ENCODE data around the gene CDC14B. TPM values are rescaled to one million over a fixed set of nuclear protein-coding genes. Genes with fewer than 3 reads are reported as not detected.

Gene CDC14B
- total RNA-seq, 1 experiment from 2014 or later, result 57.1 TPM

DNA sequence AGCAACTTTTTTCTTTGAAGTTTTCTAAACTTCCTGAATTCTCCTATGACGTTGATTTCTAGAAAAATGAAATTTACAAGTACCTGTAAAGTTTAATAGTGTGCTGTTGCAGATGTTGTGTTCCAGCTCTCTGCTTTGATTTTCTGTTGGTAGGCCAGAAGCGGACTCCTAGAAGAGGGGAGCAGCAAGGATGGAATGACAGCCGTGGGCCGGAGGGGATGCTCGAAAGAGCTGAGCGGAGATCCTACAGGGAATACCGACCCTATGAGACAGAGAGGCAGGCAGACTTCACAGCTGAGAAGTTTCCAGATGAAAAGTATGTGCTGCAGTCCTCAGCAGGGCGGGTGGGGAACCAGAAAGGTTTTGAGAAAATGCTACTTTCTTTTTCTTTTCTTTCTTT lies 161.4 kb downstream of the CDC14B start:
- Mint-ChIP-seq H3K36me3 (peaks cover 6% of the 10 kb centered on the region), H3K9me3 (no peaks in the 10 kb centered on the region), H3K4me1 (peaks cover 36% of the 10 kb centered on the region), H3K27ac (peak overlapping the region; percentile 55; the same call in 1 of the 2 replicates), H3K4me3 (no peak overlapping the region), H3K27me3 (ENCODE audit: low read depth) (no peaks in the 10 kb centered on the region)
- TF ChIP-seq GTF2I (CRISPR knock-in tag; conservative IDR thresholded peaks at IDR 0.05) (no peak), KAT7 (CRISPR knock-in tag; IDR thresholded peaks at IDR 0.05; ENCODE audit: borderline replicate concordance) (no peak), TEAD1 (CRISPR knock-in tag; IDR thresholded peaks at IDR 0.05) (no peak), RORB (CRISPR knock-in tag; IDR thresholded peaks at IDR 0.05) (no peak), PRRX2 (CRISPR knock-in tag; IDR thresholded peaks at IDR 0.05) (no peak)
- ChIA-PET CTCF (interaction anchor here (0.7 to 1.5 kb wide), 3 partner anchors 16 to 211 kb away, joined by 3 to 5 read pairs (median 3); no protein-coding TSS in a partner anchor), POLR2A (interaction anchor here (0.7 kb wide), 1 partner anchor 147 kb away, joined by 9 read pairs; no protein-coding TSS in a partner anchor)
- ATAC-seq, result no peak
- no peak for DNase-seq (ENCODE audit: low spot score)

DNA sequence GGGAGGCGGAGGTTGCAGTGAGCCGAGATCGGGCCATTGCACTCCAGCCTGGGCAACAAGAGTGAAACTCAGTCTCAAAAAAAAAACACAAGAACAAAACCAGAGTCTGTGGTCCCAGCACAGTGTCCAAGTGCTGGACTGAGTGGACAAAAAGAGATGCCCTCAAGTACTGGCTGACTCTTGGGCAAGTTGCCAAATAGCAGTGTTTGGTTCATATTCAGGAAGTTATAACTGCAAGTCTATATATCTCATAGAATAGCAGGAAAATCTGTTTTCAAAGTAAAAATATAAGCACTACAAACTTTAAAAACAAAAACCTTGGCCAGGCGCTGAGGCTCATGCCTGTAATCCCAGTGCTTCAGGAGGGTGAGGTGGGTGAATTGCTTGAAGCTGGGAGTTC lies 162.4 kb downstream of the CDC14B start:
- DNase-seq (ENCODE audit: low spot score), result no peak
- Mint-ChIP-seq H3K27ac (no peak overlapping the region), H3K4me1 (peaks cover 33% of the 10 kb centered on the region), H3K36me3 (peaks cover 6% of the 10 kb centered on the region), H3K4me3 (no peak overlapping the region), H3K27me3 (ENCODE audit: low read depth) (peaks cover 3% of the 10 kb centered on the region), H3K9me3 (no peaks in the 10 kb centered on the region)
- ChIA-PET CTCF (interaction anchor here (1.0 to 1.4 kb wide), 2 partner anchors 15 kb away, joined by 3 to 5 read pairs; no protein-coding TSS in a partner anchor), POLR2A (no interaction called here)
- ATAC-seq, result no peak
- TF ChIP-seq EMX1 (CRISPR knock-in tag; IDR thresholded peaks at IDR 0.05) (no peak), TCF7 (CRISPR knock-in tag; IDR thresholded peaks at IDR 0.05; ENCODE audit: low read depth) (no peak), RORB (CRISPR knock-in tag; IDR thresholded peaks at IDR 0.05) (no peak), NFATC4 (CRISPR knock-in tag; IDR thresholded peaks at IDR 0.05) (no peak), ZBTB21 (CRISPR knock-in tag; IDR thresholded peaks at IDR 0.05; ENCODE audit: borderline replicate concordance) (no peak), GRHL2 (CRISPR knock-in tag; IDR thresholded peaks at IDR 0.05; ENCODE audit: insufficient replicate concordance, severe bottlenecking) (no peak), FOXJ3 (CRISPR knock-in tag; IDR thresholded peaks at IDR 0.05; ENCODE audit: borderline replicate concordance) (no peak), ZNF396 (CRISPR knock-in tag; IDR thresholded peaks at IDR 0.05; ENCODE audit: borderline replicate concordance) (no peak), PRRX2 (CRISPR knock-in tag; IDR thresholded peaks at IDR 0.05) (no peak)
- TF ChIP-seq, protein P1, sequence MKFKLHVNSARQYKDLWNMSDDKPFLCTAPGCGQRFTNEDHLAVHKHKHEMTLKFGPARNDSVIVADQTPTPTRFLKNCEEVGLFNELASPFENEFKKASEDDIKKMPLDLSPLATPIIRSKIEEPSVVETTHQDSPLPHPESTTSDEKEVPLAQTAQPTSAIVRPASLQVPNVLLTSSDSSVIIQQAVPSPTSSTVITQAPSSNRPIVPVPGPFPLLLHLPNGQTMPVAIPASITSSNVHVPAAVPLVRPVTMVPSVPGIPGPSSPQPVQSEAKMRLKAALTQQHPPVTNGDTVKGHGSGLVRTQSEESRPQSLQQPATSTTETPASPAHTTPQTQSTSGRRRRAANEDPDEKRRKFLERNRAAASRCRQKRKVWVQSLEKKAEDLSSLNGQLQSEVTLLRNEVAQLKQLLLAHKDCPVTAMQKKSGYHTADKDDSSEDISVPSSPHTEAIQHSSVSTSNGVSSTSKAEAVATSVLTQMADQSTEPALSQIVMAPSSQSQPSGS (CRISPR knock-in tag; IDR thresholded peaks at IDR 0.05; ENCODE audit: borderline replicate concordance, low read depth), result no peak
- TF ChIP-seq, protein P2, sequence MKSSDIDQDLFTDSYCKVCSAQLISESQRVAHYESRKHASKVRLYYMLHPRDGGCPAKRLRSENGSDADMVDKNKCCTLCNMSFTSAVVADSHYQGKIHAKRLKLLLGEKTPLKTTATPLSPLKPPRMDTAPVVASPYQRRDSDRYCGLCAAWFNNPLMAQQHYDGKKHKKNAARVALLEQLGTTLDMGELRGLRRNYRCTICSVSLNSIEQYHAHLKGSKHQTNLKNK (CRISPR knock-in tag; IDR thresholded peaks at IDR 0.05), result no peak
- TF ChIP-seq, protein P3, sequence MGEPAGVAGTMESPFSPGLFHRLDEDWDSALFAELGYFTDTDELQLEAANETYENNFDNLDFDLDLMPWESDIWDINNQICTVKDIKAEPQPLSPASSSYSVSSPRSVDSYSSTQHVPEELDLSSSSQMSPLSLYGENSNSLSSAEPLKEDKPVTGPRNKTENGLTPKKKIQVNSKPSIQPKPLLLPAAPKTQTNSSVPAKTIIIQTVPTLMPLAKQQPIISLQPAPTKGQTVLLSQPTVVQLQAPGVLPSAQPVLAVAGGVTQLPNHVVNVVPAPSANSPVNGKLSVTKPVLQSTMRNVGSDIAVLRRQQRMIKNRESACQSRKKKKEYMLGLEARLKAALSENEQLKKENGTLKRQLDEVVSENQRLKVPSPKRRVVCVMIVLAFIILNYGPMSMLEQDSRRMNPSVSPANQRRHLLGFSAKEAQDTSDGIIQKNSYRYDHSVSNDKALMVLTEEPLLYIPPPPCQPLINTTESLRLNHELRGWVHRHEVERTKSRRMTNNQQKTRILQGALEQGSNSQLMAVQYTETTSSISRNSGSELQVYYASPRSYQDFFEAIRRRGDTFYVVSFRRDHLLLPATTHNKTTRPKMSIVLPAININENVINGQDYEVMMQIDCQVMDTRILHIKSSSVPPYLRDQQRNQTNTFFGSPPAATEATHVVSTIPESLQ (CRISPR knock-in tag; IDR thresholded peaks at IDR 0.05), result no peak

DNA sequence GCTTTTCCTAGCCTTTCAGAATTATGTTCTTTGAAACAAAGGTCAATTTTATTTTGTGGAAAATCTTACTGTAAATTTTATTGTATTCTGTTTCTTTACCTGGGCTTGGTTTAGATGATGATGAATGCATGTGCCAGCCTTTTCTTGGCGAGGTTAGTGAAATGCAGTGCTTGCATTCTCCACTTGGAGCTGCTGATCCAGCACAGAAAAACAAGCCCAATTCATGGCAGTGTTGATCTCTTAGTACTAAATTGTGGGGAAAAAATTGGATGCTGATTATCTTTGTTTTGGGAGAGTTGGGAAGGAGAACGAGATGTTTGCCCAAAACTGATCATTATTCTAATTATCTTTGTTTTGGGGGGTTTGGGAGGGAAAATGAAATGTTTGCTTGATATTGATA lies 166.0 kb downstream of the CDC14B start:
- H3K27ac Mint-ChIP-seq, result peak overlapping the region; percentile 59; the same call in 1 of the 2 replicates
- DNase-seq (ENCODE audit: low spot score), result no peak
- TF ChIP-seq, protein P4, sequence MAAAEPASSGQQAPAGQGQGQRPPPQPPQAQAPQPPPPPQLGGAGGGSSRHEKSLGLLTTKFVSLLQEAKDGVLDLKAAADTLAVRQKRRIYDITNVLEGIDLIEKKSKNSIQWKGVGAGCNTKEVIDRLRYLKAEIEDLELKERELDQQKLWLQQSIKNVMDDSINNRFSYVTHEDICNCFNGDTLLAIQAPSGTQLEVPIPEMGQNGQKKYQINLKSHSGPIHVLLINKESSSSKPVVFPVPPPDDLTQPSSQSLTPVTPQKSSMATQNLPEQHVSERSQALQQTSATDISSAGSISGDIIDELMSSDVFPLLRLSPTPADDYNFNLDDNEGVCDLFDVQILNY (CRISPR knock-in tag; IDR thresholded peaks at IDR 0.05), result no peak
- TF ChIP-seq RORB (CRISPR knock-in tag; IDR thresholded peaks at IDR 0.05) (no peak), SOX15 (CRISPR knock-in tag; IDR thresholded peaks at IDR 0.05) (no peak), FOXJ3 (CRISPR knock-in tag; IDR thresholded peaks at IDR 0.05; ENCODE audit: borderline replicate concordance) (no peak), FOXK1 (CRISPR knock-in tag; IDR thresholded peaks at IDR 0.05) (no peak)
- TF ChIP-seq, protein P5, sequence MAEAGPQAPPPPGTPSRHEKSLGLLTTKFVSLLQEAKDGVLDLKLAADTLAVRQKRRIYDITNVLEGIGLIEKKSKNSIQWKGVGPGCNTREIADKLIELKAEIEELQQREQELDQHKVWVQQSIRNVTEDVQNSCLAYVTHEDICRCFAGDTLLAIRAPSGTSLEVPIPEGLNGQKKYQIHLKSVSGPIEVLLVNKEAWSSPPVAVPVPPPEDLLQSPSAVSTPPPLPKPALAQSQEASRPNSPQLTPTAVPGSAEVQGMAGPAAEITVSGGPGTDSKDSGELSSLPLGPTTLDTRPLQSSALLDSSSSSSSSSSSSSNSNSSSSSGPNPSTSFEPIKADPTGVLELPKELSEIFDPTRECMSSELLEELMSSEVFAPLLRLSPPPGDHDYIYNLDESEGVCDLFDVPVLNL (CRISPR knock-in tag; IDR thresholded peaks at IDR 0.05; ENCODE audit: borderline replicate concordance, low read depth), result no peak
- TF ChIP-seq, protein P6, sequence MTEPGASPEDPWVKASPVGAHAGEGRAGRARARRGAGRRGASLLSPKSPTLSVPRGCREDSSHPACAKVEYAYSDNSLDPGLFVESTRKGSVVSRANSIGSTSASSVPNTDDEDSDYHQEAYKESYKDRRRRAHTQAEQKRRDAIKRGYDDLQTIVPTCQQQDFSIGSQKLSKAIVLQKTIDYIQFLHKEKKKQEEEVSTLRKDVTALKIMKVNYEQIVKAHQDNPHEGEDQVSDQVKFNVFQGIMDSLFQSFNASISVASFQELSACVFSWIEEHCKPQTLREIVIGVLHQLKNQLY (CRISPR knock-in tag; IDR thresholded peaks at IDR 0.05), result no peak
- TF ChIP-seq, protein P7, sequence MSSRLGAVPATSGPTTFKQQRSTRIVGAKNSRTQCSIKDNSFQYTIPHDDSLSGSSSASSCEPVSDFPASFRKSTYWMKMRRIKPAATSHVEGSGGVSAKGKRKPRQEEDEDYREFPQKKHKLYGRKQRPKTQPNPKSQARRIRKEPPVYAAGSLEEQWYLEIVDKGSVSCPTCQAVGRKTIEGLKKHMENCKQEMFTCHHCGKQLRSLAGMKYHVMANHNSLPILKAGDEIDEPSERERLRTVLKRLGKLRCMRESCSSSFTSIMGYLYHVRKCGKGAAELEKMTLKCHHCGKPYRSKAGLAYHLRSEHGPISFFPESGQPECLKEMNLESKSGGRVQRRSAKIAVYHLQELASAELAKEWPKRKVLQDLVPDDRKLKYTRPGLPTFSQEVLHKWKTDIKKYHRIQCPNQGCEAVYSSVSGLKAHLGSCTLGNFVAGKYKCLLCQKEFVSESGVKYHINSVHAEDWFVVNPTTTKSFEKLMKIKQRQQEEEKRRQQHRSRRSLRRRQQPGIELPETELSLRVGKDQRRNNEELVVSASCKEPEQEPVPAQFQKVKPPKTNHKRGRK (CRISPR knock-in tag; IDR thresholded peaks at IDR 0.05; ENCODE audit: borderline replicate concordance), result no peak
- TF ChIP-seq, protein P2 (CRISPR knock-in tag; IDR thresholded peaks at IDR 0.05), result no peak
- TF ChIP-seq, protein P8, sequence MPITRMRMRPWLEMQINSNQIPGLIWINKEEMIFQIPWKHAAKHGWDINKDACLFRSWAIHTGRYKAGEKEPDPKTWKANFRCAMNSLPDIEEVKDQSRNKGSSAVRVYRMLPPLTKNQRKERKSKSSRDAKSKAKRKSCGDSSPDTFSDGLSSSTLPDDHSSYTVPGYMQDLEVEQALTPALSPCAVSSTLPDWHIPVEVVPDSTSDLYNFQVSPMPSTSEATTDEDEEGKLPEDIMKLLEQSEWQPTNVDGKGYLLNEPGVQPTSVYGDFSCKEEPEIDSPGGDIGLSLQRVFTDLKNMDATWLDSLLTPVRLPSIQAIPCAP (CRISPR knock-in tag; IDR thresholded peaks at IDR 0.05), result no peak
- ChIA-PET POLR2A (no interaction called here), CTCF (interaction anchor here (0.6 to 2.1 kb wide), 6 partner anchors 11 to 276 kb away, joined by 3 to 7 read pairs (median 3); partner anchors contain the start of gene CDC14B)
- peaks cover 15% of the 10 kb centered on the region for H3K4me1 Mint-ChIP-seq
- H3K9me3 Mint-ChIP-seq, result no peaks in the 10 kb centered on the region
- no peaks in the 10 kb centered on the region for H3K36me3 Mint-ChIP-seq
- ATAC-seq, result no peak
- H3K27me3 Mint-ChIP-seq (ENCODE audit: low read depth), result peaks cover 26% of the 10 kb centered on the region
- H3K4me3 Mint-ChIP-seq, result no peak overlapping the region
